ENCODE results near the gene NUDT3. TPM values are rescaled to one million over a fixed set of nuclear protein-coding genes. Genes with fewer than 3 reads are reported as not detected.

The NUDT3 gene
- total and polyA plus RNA-seq, 4 donors: 9.0 to 38.5 (median 22.8) TPM

- no peaks in the 10 kb centered on the region for H3K27me3 ChIP-seq (ENCODE audit: control insufficient read depth in 3 of 3, insufficient read depth in 3 of 3, low read length in 2 of 3)
- no peak for ATAC-seq (ENCODE audit: insufficient read depth, low FRiP score)
- H3K27ac ChIP-seq (ENCODE audit: low read depth in 1 of 2, low read length in 1 of 2): no peak overlapping the region
- no peak overlapping the region for H3K9ac ChIP-seq (ENCODE audit: insufficient read depth in 1 of 2, low read length in 2 of 2)
- H3K36me3 ChIP-seq (ENCODE audit: control insufficient read depth in 4 of 4, insufficient read depth in 4 of 4, low read length in 4 of 4): no peaks in the 10 kb centered on the region
- no peaks in the 10 kb centered on the region for H3K9me3 ChIP-seq (ENCODE audit: control insufficient read depth in 4 of 4, insufficient read depth in 3 of 4, low read length in 3 of 4)
- H3K4me1 ChIP-seq (ENCODE audit: control insufficient read depth in 5 of 5, insufficient read depth in 5 of 5, low read length in 5 of 5): peaks cover 0 to 9% (median 0%) of the 10 kb centered on the region in 5 donors
- 70 to 77% methylated on average over 7 of the region's 7 CpGs for WGBS, 2 donors
- TF ChIP-seq, protein P1, sequence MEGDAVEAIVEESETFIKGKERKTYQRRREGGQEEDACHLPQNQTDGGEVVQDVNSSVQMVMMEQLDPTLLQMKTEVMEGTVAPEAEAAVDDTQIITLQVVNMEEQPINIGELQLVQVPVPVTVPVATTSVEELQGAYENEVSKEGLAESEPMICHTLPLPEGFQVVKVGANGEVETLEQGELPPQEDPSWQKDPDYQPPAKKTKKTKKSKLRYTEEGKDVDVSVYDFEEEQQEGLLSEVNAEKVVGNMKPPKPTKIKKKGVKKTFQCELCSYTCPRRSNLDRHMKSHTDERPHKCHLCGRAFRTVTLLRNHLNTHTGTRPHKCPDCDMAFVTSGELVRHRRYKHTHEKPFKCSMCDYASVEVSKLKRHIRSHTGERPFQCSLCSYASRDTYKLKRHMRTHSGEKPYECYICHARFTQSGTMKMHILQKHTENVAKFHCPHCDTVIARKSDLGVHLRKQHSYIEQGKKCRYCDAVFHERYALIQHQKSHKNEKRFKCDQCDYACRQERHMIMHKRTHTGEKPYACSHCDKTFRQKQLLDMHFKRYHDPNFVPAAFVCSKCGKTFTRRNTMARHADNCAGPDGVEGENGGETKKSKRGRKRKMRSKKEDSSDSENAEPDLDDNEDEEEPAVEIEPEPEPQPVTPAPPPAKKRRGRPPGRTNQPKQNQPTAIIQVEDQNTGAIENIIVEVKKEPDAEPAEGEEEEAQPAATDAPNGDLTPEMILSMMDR (IDR thresholded peaks at IDR 0.05; ENCODE audit: control extremely low read depth, extremely low read depth): no peak
- H3K4me3 ChIP-seq: no peak overlapping the region
- DNase-seq: no peak
Measured at GRCh38 chr6:34350934-34351217, 41.6 kb downstream of the NUDT3 start.

DNA sequence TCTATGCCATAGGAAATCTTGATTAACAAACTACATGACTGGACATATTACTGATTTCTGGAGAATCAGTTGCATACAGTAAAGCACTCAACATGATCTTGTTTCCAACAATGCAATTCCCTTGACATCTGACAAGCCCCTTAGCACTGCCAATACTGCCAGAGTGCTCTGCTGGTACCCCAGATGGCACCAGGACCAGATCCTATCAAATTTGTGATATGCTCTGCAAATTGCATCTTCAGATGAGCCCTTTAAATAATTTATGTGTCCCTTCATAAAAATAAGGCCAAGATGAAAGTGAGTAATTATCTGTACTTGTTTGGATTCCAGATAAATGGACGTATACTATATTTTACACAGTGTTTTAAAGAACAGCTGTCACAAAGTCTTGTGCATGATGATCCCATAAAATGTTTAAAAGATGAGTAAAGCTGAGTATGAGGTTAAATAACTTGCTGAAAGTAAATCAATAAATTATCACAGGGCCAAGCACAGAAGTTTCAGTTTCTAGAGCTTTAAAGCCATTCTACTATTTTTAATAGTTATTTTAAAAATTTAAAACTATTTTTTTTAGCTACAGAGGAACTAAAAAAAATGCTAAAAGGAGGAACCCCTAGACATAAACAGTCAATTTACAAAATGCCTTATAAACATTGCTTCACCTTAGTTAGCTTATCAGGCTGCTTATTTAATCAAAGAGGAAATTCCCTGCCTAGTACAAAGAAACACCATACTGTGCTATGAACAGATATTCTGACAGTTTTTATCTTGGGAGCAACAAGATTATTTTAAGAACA lies 42.1 kb downstream of the NUDT3 start:
- H3K9me3 ChIP-seq (ENCODE audit: control insufficient read depth in 4 of 4, insufficient read depth in 3 of 4, low read length in 3 of 4): no peaks in the 10 kb centered on the region
- H3K36me3 ChIP-seq (ENCODE audit: control insufficient read depth in 4 of 4, insufficient read depth in 4 of 4, low read length in 4 of 4): no peaks in the 10 kb centered on the region
- TF ChIP-seq, protein P1 (IDR thresholded peaks at IDR 0.05; ENCODE audit: control extremely low read depth, extremely low read depth): no peak
- ATAC-seq (ENCODE audit: insufficient read depth, low FRiP score) (no peak), DNase-seq (no peak)
- peaks cover 0 to 9% (median 0%) of the 10 kb centered on the region in 5 donors for H3K4me1 ChIP-seq (ENCODE audit: control insufficient read depth in 5 of 5, insufficient read depth in 5 of 5, low read length in 5 of 5)
- no peak overlapping the region for H3K27ac ChIP-seq (ENCODE audit: low read depth in 1 of 2, low read length in 1 of 2)
- H3K27me3 ChIP-seq (ENCODE audit: control insufficient read depth in 3 of 3, insufficient read depth in 3 of 3, low read length in 2 of 3): no peaks in the 10 kb centered on the region
- no peak overlapping the region for H3K9ac ChIP-seq (ENCODE audit: insufficient read depth in 1 of 2, low read length in 2 of 2)
- WGBS, 2 donors: 59 to 79% methylated on average over 1 of the region's 1 CpG
- no peak overlapping the region for H3K4me3 ChIP-seq

- 79 to 91% methylated on average over 4 of the region's 4 CpGs for WGBS, 2 donors
- no peak overlapping the region for H3K27ac ChIP-seq (ENCODE audit: low read depth in 1 of 2, low read length in 1 of 2)
- H3K9me3 ChIP-seq (ENCODE audit: control insufficient read depth in 4 of 4, insufficient read depth in 3 of 4, low read length in 3 of 4): no peaks in the 10 kb centered on the region
- H3K9ac ChIP-seq (ENCODE audit: insufficient read depth in 1 of 2, low read length in 2 of 2): no peak overlapping the region
- no peaks in the 10 kb centered on the region for H3K27me3 ChIP-seq (ENCODE audit: control insufficient read depth in 3 of 3, insufficient read depth in 3 of 3, low read length in 2 of 3)
- no peak for DNase-seq
- ATAC-seq (ENCODE audit: insufficient read depth, low FRiP score): no peak
- no peaks in the 10 kb centered on the region for H3K36me3 ChIP-seq (ENCODE audit: control insufficient read depth in 4 of 4, insufficient read depth in 4 of 4, low read length in 4 of 4)
- H3K4me1 ChIP-seq (ENCODE audit: control insufficient read depth in 5 of 5, insufficient read depth in 5 of 5, low read length in 5 of 5): peaks cover 0 to 8% (median 0%) of the 10 kb centered on the region in 5 donors
- TF ChIP-seq, protein P1 (IDR thresholded peaks at IDR 0.05; ENCODE audit: control extremely low read depth, extremely low read depth): no peak
- H3K4me3 ChIP-seq: no peak overlapping the region
Measured at GRCh38 chr6:34349211-34349610, 43.3 kb downstream of the NUDT3 start.

GRCh38 chr6:34347303-34347702 lies 45.2 kb downstream of the NUDT3 start:
- WGBS, 2 donors: 90 to 100% methylated on average over 1 of the region's 1 CpG
- H3K9me3 ChIP-seq (ENCODE audit: control insufficient read depth in 4 of 4, insufficient read depth in 3 of 4, low read length in 3 of 4): no peaks in the 10 kb centered on the region
- H3K4me3 ChIP-seq: no peak overlapping the region
- peaks cover 0 to 8% (median 0%) of the 10 kb centered on the region in 5 donors for H3K4me1 ChIP-seq (ENCODE audit: control insufficient read depth in 5 of 5, insufficient read depth in 5 of 5, low read length in 5 of 5)
- no peak overlapping the region for H3K9ac ChIP-seq (ENCODE audit: insufficient read depth in 1 of 2, low read length in 2 of 2)
- ATAC-seq (ENCODE audit: insufficient read depth, low FRiP score) (no peak), DNase-seq (no peak)
- H3K27me3 ChIP-seq (ENCODE audit: control insufficient read depth in 3 of 3, insufficient read depth in 3 of 3, low read length in 2 of 3): no peaks in the 10 kb centered on the region
- TF ChIP-seq, protein P1 (IDR thresholded peaks at IDR 0.05; ENCODE audit: control extremely low read depth, extremely low read depth): no peak
- H3K27ac ChIP-seq (ENCODE audit: low read depth in 1 of 2, low read length in 1 of 2): no peak overlapping the region
- no peaks in the 10 kb centered on the region for H3K36me3 ChIP-seq (ENCODE audit: control insufficient read depth in 4 of 4, insufficient read depth in 4 of 4, low read length in 4 of 4)
